H9 (cell line): ENCODE results near the gene STAT1. TPM values are rescaled to one million over a fixed set of nuclear protein-coding genes. Genes with fewer than 3 reads are reported as not detected.

Experiments used
- DNase-seq: peaks from one replicate; pipeline ENCODE4 v3.0.0-alpha.2; 2017
- H2AFZ ChIP-seq: one replicate; pipeline ENCODE4 v1.6.1; 2013; ENCODE audit warnings: mild to moderate bottlenecking, low read length, control low read depth, moderate library complexity
- H2AK5ac ChIP-seq: 2 replicates; pipeline ENCODE4 v1.6.1; 2013; ENCODE audit warnings: low read length, control low read depth, mixed read lengths; ENCODE audit not compliant: insufficient read length
- H2BK120ac ChIP-seq: one replicate; pipeline ENCODE4 v1.6.1; 2013; ENCODE audit warnings: low read depth, mild to moderate bottlenecking, low read length, control low read depth, inconsistent platforms; ENCODE audit not compliant: poor library complexity, severe bottlenecking
- H2BK12ac ChIP-seq: 2 replicates; pipeline ENCODE4 v1.6.1; 2013; ENCODE audit warnings: low read length, control low read depth, mixed read lengths, low read depth; ENCODE audit not compliant: insufficient read length
- H2BK15ac ChIP-seq: 2 replicates; pipeline ENCODE4 v1.6.1; 2013; ENCODE audit warnings: low read depth, low read length, control low read depth
- H2BK20ac ChIP-seq: one replicate; pipeline ENCODE4 v1.6.1; 2013; ENCODE audit warnings: low read depth, mild to moderate bottlenecking, low read length, control low read depth, inconsistent platforms; ENCODE audit not compliant: poor library complexity, severe bottlenecking
- H2BK5ac ChIP-seq: 2 replicates; pipeline ENCODE4 v1.6.1; 2013; ENCODE audit warnings: low read length, control low read depth, mixed read lengths; ENCODE audit not compliant: insufficient read length
- H3K14ac ChIP-seq: 2 replicates; pipeline ENCODE4 v1.6.1; 2013; ENCODE audit warnings: low read length, control low read depth; ENCODE audit not compliant: insufficient read depth
- H3K18ac ChIP-seq: 2 replicates; pipeline ENCODE4 v1.6.1; 2013; ENCODE audit warnings: low read depth, mild to moderate bottlenecking, mixed read lengths, low read length, control low read depth; ENCODE audit not compliant: insufficient read length
- H3K23ac ChIP-seq: 2 replicates; pipeline ENCODE4 v1.6.1; 2013; ENCODE audit warnings: low read length, control low read depth, mixed read lengths, low read depth; ENCODE audit not compliant: insufficient read length
- H3K23me2 ChIP-seq: 2 replicates; pipeline ENCODE4 v1.6.1; 2013; ENCODE audit warnings: low read depth, mild to moderate bottlenecking, mixed read lengths, low read length, control low read depth; ENCODE audit not compliant: insufficient read length, poor library complexity, severe bottlenecking
- H3K27ac ChIP-seq: 2 replicates; pipeline ENCODE4 v1.5.1; 2013; ENCODE audit warnings: low read length, control low read depth, mixed read lengths, low read depth; ENCODE audit not compliant: insufficient read length
- H3K27me3 ChIP-seq: 2 replicates; pipeline ENCODE4 v1.6.1; 2013; ENCODE audit warnings: low read length, control low read depth, inconsistent platforms; ENCODE audit not compliant: insufficient read depth
- H3K4ac ChIP-seq: 2 replicates; pipeline ENCODE4 v1.6.1; 2013; ENCODE audit warnings: low read depth, mild to moderate bottlenecking, control low read depth, inconsistent platforms, low read length, moderate library complexity
- H3K4me1 ChIP-seq: 2 replicates; pipeline ENCODE4 v1.6.1; 2013; ENCODE audit warnings: low read length, control low read depth, inconsistent platforms; ENCODE audit not compliant: insufficient read depth
- H3K4me2 ChIP-seq: 2 replicates; pipeline ENCODE4 v1.6.1; 2013; ENCODE audit warnings: low read length, control low read depth, mixed read lengths; ENCODE audit not compliant: insufficient read length, insufficient read depth
- H3K56ac ChIP-seq: 2 replicates; pipeline ENCODE4 v1.6.1; 2013; ENCODE audit warnings: low read depth, mild to moderate bottlenecking, mixed read lengths, low read length, control low read depth; ENCODE audit not compliant: insufficient read length
- H3K79me1 ChIP-seq: 2 replicates; pipeline ENCODE4 v1.6.1; 2013; ENCODE audit warnings: low read depth, mild to moderate bottlenecking, moderate library complexity, low read length, control low read depth, inconsistent platforms; ENCODE audit not compliant: insufficient read depth, poor library complexity, severe bottlenecking
- H3K79me2 ChIP-seq: 2 replicates; pipeline ENCODE4 v1.6.1; 2013; ENCODE audit warnings: low read length, control low read depth, inconsistent platforms; ENCODE audit not compliant: insufficient read depth
- H3K9ac ChIP-seq: 2 replicates; pipeline ENCODE4 v1.6.1; 2013; ENCODE audit warnings: low read length, control low read depth, mixed read lengths; ENCODE audit not compliant: insufficient read length; ENCODE audit errors: extremely low read depth
- H3K9me3 ChIP-seq: one replicate; pipeline ENCODE4 v1.6.1; 2013; ENCODE audit warnings: low read depth, low read length, inconsistent platforms; ENCODE audit not compliant: control insufficient read depth
- H3T11ph ChIP-seq: one replicate; pipeline ENCODE4 v1.6.1; 2013; ENCODE audit warnings: mild to moderate bottlenecking, low read length, control low read depth, inconsistent platforms
- H4K20me1 ChIP-seq: one replicate; pipeline ENCODE4 v1.6.1; 2013; ENCODE audit not compliant: control insufficient read depth, insufficient read length, insufficient read depth
- H4K5ac ChIP-seq: 2 replicates; pipeline ENCODE4 v1.6.1; 2013; ENCODE audit warnings: low read depth, mild to moderate bottlenecking, mixed read lengths, low read length, control low read depth; ENCODE audit not compliant: insufficient read length
- H4K8ac ChIP-seq: replicated peaks from 2 replicates; pipeline ENCODE4 v1.6.1; 2013; ENCODE audit warnings: low read length, control low read depth, mixed read lengths, low read depth; ENCODE audit not compliant: insufficient read length
- H4K91ac ChIP-seq: 2 replicates; pipeline ENCODE4 v1.6.1; 2013; ENCODE audit warnings: low read depth, mild to moderate bottlenecking, moderate library complexity, mixed read lengths, low read length, control low read depth; ENCODE audit not compliant: insufficient read length
- H3K27ac Mint-ChIP-seq, 3 experiments: 2 replicates in 2 of 3; 3 replicates in 1 of 3; pipeline ENCODE4 v1.8.0; 2020 to 2021; ENCODE audit warnings: mixed read lengths in 3 of 3, mild to moderate bottlenecking in 1 of 3, moderate library complexity in 1 of 3
- H3K27me3 Mint-ChIP-seq: 2 replicates; pipeline ENCODE4 v1.8.0; 2021; ENCODE audit warnings: low read depth, mild to moderate bottlenecking, moderate library complexity, mixed read lengths
- H3K36me3 Mint-ChIP-seq, 3 experiments: 2 replicates in 2 of 3; 3 replicates in 1 of 3; pipeline ENCODE4 v1.8.0; 2020 to 2021; ENCODE audit warnings: low read depth in 3 of 3, mixed read lengths in 3 of 3; ENCODE audit not compliant: insufficient read depth in 1 of 3
- H3K4me1 Mint-ChIP-seq, 2 experiments: 2 replicates each; pipeline ENCODE4 v1.8.0; 2020; ENCODE audit warnings: mixed read lengths in 2 of 2
- H3K4me3 Mint-ChIP-seq, 2 experiments: 2 replicates in 1 of 2; 3 replicates in 1 of 2; pipeline ENCODE4 v1.8.0; 2020 to 2021; ENCODE audit warnings: mild to moderate bottlenecking in 2 of 2, mixed read lengths in 2 of 2, moderate library complexity in 1 of 2
- H3K9me3 Mint-ChIP-seq, 2 experiments: 2 replicates in 1 of 2; 3 replicates in 1 of 2; pipeline ENCODE4 v1.8.0; 2020; ENCODE audit warnings: mild to moderate bottlenecking in 2 of 2, mixed read lengths in 2 of 2, moderate library complexity in 1 of 2
- WGBS: extraction: QIAGEN DNeasy Blood & Tissue Kit; methylation state at CpG from one replicate; pipeline ENCODE4 v1.1.7; 2013; ENCODE audit warnings: missing lambda C conversion rate, low lambda C conversion rate, mixed read lengths; ENCODE audit not compliant: insufficient read length; ENCODE audit errors: extremely low coverage; 5-methylcytosine and 5-hydroxymethylcytosine counted together
- total RNA-seq: library from RNA; stranded (reverse); gene quantifications from 2 replicates; pipeline ENCODE4 v1.2.1, GENCODE V29; 2021
- TF ChIP-seq, protein P1 (sequence below): fragments of 200-600 bp; sonication (generic); conservative IDR thresholded peaks from 3 replicates; pipeline ENCODE4 v1.8.0; 2021; ENCODE audit warnings: antibody characterized with exemption, mild to moderate bottlenecking

The STAT1 gene
- total RNA-seq, 1 experiment from 2014 or later: 48.1 TPM

DNA sequence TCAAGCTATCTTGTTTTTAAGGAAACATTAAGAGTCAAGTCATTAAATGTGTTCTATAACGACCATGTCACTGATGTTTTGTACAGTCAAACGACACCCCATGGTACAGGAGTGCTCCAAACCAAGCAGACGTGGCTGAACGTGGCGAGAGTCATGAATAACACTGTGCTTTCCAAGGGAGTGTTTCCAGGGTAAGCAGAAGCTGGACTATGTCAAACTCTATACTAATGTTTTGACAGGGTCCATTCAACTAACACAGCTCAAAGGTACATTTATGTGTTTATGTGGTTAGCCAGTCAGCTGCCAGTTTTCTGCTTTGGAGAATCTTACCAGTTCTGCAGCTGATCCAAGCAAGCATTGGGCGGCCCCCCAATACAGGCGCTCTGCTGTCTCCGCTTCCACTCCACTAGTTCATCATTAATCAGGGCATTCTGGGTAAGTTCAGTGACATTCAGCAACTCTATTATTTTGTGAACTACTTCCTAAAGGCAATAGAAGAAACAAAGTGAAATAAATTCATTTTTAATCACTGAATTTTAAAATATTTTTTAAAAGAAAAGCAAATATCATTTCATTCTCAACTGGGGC is 16.4 kb downstream of the STAT1 start:
- H4K20me1 ChIP-seq: no peaks in the 10 kb centered on the region
- peaks cover 33 to 83% (median 82%) of the 10 kb centered on the region in 3 experiments; a peak in 6 of 7 replicates for H3K36me3 Mint-ChIP-seq
- no peak overlapping the region for H3T11ph ChIP-seq
- H3K27me3 Mint-ChIP-seq: no peaks in the 10 kb centered on the region
- H4K5ac ChIP-seq: no peak overlapping the region
- no peak overlapping the region for H3K27ac Mint-ChIP-seq
- no peak overlapping the region for H3K56ac ChIP-seq
- no peak overlapping the region for H2BK20ac ChIP-seq
- H3K4me2 ChIP-seq: no peak overlapping the region
- H3K79me2 ChIP-seq: no peaks in the 10 kb centered on the region
- DNase-seq: no peak
- WGBS: no CpG with 5 or more reads among the region's 8 CpGs
- no peak overlapping the region for H4K91ac ChIP-seq
- H2BK120ac ChIP-seq: no peak overlapping the region
- no peaks in the 10 kb centered on the region for H3K23me2 ChIP-seq
- no peak overlapping the region for H2BK5ac ChIP-seq
- no peak overlapping the region for H3K4me3 Mint-ChIP-seq
- H2BK12ac ChIP-seq: no peak overlapping the region
- no peak overlapping the region for H4K8ac ChIP-seq
- H3K4ac ChIP-seq: no peak overlapping the region
- no peak overlapping the region for H2AK5ac ChIP-seq
- H3K18ac ChIP-seq: no peak overlapping the region
- no peaks in the 10 kb centered on the region for H3K27me3 ChIP-seq
- H2AFZ ChIP-seq: no peak overlapping the region
- H2BK15ac ChIP-seq: no peak overlapping the region
- no peak overlapping the region for H3K14ac ChIP-seq
- H3K79me1 ChIP-seq: no peaks in the 10 kb centered on the region
- H3K9me3 ChIP-seq: no peaks in the 10 kb centered on the region
- no peak overlapping the region for H3K23ac ChIP-seq
- TF ChIP-seq, protein P1, sequence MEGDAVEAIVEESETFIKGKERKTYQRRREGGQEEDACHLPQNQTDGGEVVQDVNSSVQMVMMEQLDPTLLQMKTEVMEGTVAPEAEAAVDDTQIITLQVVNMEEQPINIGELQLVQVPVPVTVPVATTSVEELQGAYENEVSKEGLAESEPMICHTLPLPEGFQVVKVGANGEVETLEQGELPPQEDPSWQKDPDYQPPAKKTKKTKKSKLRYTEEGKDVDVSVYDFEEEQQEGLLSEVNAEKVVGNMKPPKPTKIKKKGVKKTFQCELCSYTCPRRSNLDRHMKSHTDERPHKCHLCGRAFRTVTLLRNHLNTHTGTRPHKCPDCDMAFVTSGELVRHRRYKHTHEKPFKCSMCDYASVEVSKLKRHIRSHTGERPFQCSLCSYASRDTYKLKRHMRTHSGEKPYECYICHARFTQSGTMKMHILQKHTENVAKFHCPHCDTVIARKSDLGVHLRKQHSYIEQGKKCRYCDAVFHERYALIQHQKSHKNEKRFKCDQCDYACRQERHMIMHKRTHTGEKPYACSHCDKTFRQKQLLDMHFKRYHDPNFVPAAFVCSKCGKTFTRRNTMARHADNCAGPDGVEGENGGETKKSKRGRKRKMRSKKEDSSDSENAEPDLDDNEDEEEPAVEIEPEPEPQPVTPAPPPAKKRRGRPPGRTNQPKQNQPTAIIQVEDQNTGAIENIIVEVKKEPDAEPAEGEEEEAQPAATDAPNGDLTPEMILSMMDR: no peak
- no peak overlapping the region for H3K27ac ChIP-seq
- no peaks in the 10 kb centered on the region for H3K4me1 ChIP-seq
- H3K9me3 Mint-ChIP-seq: no peaks in the 10 kb centered on the region
- H3K4me1 Mint-ChIP-seq: no peaks in the 10 kb centered on the region
- H3K9ac ChIP-seq: no peak overlapping the region
